Activated T-cell treated with anti-CD3 and anti-CD28 coated beads, Interleukin-2, amount 50 U/mL, for 4 hours (primary cell): ENCODE results near the gene TM2D3. TPM values are rescaled to one million over a fixed set of nuclear protein-coding genes. Genes with fewer than 3 reads are reported as not detected.

Source experiments
- total RNA-seq, 3 donors: library from RNA; stranded (reverse); gene quantifications; one replicate each; pipeline ENCODE4 v1.2.1, GENCODE V29; 2021

TM2D3 gene
- total RNA-seq, 3 donors from 2014 or later: 75.5 to 89.8 (median 81.7) TPM

Other genes starting within 250 kb of the TM2D3 start
- gene PCSK6, start 162.7 kb downstream of the TM2D3 start, total RNA-seq: under 1 TPM; 0.53 to 0.83 (median 0.65) TPM
- 1 to 10 TPM; 6.1 to 6.7 (median 6.1) TPM for gene TARS3, start 72.1 kb upstream of the TM2D3 start, total RNA-seq
- not detected for gene OR4F6, start 151.1 kb upstream of the TM2D3 start, total RNA-seq
- gene OR4F15, start 159.8 kb upstream of the TM2D3 start, total RNA-seq: not detected